ENCODE results near the gene MYDGF.

DNA sequence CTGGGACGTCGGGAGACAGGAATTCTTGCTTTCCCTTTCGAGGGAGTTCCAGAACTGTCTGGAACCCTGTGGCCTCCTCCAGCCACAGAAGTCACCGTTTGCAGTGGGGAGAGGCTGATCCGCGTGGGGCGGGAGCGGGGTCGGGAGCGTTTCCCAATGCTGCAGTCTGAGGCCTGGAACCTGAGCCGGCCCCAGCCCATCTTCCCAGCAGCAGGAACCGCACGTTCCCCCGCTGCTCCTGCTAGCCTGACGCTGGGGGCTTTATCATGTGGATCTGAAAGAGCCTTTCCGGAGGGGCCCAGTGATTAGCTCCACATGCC, 40.1 kb upstream of the MYDGF start:
- TF ChIP-seq, protein P1, sequence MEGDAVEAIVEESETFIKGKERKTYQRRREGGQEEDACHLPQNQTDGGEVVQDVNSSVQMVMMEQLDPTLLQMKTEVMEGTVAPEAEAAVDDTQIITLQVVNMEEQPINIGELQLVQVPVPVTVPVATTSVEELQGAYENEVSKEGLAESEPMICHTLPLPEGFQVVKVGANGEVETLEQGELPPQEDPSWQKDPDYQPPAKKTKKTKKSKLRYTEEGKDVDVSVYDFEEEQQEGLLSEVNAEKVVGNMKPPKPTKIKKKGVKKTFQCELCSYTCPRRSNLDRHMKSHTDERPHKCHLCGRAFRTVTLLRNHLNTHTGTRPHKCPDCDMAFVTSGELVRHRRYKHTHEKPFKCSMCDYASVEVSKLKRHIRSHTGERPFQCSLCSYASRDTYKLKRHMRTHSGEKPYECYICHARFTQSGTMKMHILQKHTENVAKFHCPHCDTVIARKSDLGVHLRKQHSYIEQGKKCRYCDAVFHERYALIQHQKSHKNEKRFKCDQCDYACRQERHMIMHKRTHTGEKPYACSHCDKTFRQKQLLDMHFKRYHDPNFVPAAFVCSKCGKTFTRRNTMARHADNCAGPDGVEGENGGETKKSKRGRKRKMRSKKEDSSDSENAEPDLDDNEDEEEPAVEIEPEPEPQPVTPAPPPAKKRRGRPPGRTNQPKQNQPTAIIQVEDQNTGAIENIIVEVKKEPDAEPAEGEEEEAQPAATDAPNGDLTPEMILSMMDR (conservative IDR thresholded peaks at IDR 0.05; ENCODE audit: low read length): no peak
- no peak for TF ChIP-seq EZH2phosphoT487 (IDR thresholded peaks at IDR 0.05; ENCODE audit: borderline replicate concordance, low read depth, low read length)
